HG03045 (cell line): ENCODE measurements around the gene CRMP1.

Experiments used
- ATAC-seq: cut with Tn5 transposase; IDR thresholded peaks from one replicate; pipeline ENCODE4 v1.9.1; 2021; ENCODE audit warnings: mild to moderate bottlenecking, moderate library complexity; ENCODE audit not compliant: unreplicated experiment

The CRMP1 gene

GRCh38 chr4:5801696-5802095, 91.2 kb downstream of the CRMP1 start:
- no peak for ATAC-seq

GRCh38 chr4:5800496-5800895, 92.4 kb downstream of the CRMP1 start:
- ATAC-seq: no peak

- ATAC-seq: no peak
Observed at GRCh38 chr4:5799406-5799805, 93.5 kb downstream of the CRMP1 start.

DNA sequence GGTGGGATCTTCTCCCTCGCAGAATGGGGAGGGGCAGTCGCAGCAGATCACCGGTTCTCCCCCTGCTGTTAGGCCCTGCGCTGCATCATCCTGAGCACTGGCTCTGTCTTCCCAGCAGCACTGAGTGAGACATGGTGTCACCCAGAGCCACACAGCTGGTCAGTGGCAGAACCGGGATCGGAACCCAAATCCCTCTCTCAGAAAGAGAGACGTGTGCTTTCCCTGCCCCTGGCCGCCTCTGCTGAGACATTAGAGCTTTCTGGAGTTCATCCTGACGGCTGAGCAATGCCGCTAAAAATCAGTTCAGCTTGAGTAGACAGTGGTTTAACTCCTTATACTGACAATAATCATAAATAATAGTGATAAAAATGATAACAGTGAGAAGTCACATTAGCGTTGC, 93.9 kb downstream of the CRMP1 start:
- ATAC-seq: no peak

DNA sequence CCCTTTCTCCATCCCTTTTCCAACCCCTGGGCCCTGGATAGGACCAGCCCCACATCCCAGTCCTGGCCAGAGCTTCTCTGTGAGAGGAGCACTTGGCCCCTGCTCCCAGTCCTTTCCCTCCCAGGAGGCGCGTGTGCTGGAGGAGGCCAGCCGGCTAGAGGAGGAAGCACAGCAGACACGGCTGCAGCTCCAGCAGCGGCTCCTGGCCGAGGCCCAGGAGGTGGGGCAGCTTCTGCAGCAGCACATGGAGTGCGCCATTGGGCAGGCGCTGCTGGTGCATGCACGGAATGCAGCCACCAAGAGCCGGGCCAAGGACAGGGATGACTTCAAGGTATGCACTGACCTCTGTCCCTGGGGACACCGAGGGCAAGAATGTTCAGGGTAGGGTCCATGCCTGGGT, 94.4 kb downstream of the CRMP1 start:
- no peak for ATAC-seq

- ATAC-seq: no peak
Observed at GRCh38 chr4:5797866-5798265, 95.0 kb downstream of the CRMP1 start.

GRCh38 chr4:5796976-5797375, 95.9 kb downstream of the CRMP1 start:
- no peak for ATAC-seq

- ATAC-seq: no peak
Observed at GRCh38 chr4:5795580-5795979, 97.3 kb downstream of the CRMP1 start.

DNA sequence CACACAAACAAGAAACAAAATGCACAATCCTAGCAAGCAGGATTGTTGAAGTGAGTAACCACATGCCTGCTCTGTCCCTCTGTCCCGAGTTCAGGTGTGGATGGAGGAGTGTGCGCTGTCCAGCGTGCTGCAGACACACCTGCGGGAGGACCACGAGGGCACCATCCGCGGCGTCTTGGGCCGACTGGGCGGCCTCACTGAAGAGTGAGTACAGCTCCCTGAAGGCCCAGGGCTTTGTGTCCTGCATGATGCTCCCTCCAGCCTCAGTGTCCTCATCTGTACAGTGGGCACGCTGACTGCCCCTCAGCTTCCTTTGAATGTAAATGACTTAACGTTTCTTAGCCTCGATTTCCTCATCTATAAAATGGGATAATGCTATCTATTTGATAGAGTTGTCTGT, 99.4 kb downstream of the CRMP1 start:
- no peak for ATAC-seq

GRCh38 chr4:5791654-5792053, 101.2 kb downstream of the CRMP1 start:
- no peak for ATAC-seq

DNA sequence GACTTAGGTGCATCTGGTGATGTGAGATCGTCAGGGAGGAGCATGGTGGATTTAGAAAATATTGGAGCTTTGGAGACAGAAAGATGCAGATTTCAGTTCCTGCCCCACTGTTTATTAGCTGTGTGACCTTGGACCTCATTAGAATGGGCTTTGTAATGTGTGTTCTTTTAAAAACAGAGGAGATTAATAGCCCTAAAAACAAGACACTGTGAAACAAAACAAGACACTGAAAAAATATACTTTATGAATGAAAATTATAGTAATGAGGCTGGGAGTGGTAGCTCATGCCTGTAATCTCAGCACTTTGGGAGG, 102.4 kb downstream of the CRMP1 start:
- ATAC-seq: no peak

GRCh38 chr4:5789141-5789540, 103.7 kb downstream of the CRMP1 start:
- no peak for ATAC-seq

DNA sequence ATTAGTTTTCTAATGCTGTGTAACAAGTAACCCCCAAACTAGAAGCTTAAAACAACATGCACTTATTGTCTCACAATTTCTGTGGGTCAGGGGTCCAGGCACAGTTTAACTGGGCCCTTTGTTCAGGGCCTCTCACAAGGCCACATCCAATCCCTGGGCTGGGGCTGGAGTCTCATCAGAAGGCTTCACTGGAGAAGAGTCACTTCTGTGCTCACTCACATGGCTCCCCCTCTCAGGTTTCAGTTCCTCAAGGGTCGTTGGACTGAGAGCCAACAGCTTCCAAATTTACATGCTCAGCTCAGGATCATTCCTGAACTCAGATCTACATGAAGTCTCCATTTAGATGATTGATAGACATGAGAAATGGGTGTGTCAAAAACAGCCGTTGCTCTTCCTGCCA, 104.7 kb downstream of the CRMP1 start:
- ATAC-seq: no peak

DNA sequence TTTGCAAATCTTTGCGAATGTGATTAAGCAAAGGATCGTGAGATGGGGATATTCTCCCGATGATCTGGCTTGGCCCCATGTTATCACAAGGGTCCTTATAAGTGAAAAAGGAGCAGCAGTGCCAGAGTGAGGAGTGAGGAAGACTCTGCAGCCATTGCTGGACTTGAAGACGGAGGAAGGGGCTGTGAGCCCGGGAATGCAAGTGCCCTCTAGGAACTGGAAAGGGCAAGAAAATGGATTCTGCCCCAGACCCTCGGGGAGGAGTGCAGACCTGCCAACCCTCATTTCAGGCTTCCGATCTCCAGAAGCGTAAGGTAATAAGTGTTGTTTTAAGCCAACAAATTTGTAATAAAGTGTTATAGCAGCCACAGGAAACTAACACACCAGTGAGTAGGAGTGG, 105.6 kb downstream of the CRMP1 start:
- ATAC-seq: no peak

DNA sequence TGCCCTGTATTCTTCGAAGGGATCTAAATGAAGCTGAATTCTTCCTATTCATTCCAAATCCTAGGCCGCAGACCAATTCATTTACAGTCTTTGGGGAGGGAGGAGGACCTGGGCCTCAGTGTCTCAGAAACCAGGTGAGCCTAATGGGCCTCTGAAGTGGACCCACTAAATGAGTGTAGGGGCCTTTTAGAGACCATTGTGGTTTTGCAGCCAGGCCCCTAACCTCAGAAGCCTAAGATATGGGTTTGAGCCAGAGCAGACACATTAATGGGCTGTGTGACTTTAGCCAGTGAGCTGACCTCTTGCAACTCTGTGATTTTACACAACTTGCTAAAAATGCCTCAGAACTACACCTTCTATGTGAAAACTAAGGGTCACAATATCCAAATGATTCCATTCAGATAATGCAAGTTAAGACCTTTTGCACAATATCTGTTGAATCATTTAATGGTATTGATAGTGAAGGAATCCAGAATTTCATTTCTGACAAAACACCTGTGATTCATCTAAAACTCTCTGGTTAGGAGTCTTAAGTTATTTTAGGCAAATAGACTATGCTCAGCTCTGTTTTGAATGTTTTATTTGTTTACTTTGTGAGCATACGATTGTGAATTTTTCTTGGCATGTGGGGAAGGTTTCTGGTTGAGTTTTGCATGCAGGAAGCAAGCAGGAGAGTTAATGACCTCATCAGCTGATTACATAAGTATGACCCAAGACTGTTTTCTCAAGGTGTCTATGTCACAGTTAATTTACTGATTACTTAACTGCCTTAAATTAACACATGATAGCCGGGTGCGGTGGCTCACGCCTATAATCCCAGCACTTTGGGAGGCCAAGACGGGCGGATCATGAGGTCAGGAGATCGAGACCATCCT, 106.8 kb downstream of the CRMP1 start:
- no peak for ATAC-seq

DNA sequence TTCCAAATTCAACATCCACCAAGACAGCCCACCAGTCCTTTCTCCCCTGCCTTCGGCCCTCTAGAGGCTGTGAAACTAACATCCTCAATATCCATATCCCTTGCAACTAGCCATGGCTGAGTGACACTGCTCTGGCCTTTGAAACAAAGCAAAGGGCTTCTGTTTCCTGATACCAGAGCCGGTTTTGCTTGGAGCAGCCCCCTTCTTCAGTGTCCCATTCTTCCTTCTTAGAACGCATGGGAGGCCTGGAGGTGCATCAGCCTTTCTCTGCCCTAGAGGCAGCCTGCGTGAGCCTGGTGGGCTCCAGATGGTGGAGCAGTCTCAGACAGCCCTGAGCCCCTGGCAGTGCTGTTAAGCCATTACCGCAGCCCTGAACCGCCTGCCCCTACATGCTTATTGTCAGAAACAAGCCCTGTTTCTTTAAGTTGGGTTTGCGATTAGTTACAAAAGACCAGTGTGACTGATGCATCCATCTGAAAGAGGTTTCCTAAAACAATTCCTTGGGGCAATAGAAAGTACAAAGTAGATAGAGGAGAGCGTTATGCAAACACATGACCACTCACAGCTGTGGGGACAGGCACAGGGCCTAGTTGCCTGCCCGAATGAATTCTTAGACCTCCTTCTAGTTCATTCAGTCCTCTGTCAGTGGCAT, 107.8 kb downstream of the CRMP1 start:
- no peak for ATAC-seq

DNA sequence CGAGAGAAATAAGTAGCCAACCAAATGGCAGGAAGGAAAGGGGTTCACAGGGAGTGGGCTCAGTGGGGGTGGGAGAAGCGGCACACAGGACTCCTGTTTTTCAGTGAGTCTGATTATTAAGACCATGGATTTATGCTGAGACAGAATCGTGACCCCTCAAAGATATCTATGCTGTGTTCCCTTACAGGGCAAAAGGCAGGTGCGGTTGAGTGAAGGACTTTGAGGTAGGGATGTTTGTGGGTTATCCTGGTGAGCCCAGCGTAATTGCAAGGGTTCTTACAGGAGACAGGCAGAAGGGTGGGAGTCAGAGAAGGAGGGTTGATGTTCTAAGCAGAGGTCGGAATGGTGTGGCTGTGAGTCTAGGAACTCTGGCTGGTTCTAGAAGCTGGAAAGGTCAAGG, 108.9 kb downstream of the CRMP1 start:
- no peak for ATAC-seq

DNA sequence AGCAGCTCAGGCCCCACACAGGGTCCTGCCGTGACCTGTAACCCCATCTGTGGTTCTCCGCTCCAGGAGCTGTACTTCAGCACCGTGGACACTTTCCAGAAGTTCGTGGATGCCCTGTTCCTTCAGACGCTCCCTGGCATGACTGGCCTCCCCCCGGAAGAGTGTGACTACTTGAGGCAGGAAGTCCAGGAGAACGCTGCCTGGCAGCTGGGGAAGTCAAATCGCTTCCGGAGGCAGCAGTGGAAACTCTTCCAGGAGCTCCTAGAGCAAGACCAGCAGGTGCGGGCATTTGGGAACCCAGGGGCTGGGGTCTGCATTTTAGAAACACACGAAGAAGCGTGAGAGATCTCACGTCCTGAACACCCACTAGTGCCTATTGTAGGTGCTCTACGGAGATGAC, 109.4 kb downstream of the CRMP1 start:
- ATAC-seq: no peak

- ATAC-seq: no peak
Observed at GRCh38 chr4:5782829-5783476, 109.9 kb downstream of the CRMP1 start.

GRCh38 chr4:5781691-5782090, 111.2 kb downstream of the CRMP1 start:
- no peak for ATAC-seq

DNA sequence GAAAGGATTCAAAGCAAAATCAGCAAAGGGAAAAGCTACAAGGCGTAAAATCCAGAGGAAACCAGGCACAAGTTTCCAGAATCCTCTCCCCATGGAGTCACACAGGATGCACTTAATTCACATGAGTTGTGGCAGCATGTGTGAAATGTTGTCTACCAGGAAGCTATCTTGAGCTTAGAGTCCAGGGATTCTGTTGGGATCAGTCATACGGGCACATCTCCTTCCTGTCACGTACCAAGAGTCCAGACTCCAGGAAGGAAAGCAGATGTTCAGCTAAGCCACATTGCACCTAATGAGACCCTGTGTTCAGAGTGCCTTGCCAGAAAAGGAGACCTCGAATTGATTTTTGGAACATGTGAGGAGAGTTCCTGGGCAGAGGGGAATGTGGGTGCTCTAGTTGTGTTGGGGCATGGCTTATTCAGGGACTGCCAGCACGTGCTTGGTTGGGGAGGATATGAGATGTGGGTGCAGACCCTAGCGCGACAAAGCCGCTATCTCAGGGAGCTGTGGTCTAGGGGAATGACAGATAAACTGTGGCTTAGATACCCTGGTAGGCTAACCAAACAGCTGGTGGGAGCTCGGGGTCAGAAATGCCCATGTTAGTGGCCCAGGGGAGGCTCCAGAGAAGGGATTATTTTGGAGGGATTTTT, 111.9 kb downstream of the CRMP1 start:
- ATAC-seq: no peak

GRCh38 chr4:5776510-5776909, 116.4 kb downstream of the CRMP1 start:
- no peak for ATAC-seq
